WI38 (cell line): Measurements from ENCODE around the gene AGPAT2.

Source experiments
- H3K4me3 ChIP-seq: 2 replicates; pipeline ENCODE4 v1.5.1; 2011; ENCODE audit warnings: low read depth, mild to moderate bottlenecking, control low read depth, low read length
- CTCF ChIP-seq: IDR thresholded peaks from 2 replicates; pipeline ENCODE4 v1.5.1; 2012; ENCODE audit warnings: low read depth, mild to moderate bottlenecking, control low read depth, low read length

Gene AGPAT2

GRCh38 chr9:136720251-136720897 lies 33.1 kb upstream of the AGPAT2 start:
- H3K4me3 ChIP-seq = no peak overlapping the region
- no peak for TF ChIP-seq CTCF

- TF ChIP-seq CTCF = no peak
- no peak overlapping the region for H3K4me3 ChIP-seq
Observed at GRCh38 chr9:136719195-136719880, 32.1 kb upstream of the AGPAT2 start.

DNA sequence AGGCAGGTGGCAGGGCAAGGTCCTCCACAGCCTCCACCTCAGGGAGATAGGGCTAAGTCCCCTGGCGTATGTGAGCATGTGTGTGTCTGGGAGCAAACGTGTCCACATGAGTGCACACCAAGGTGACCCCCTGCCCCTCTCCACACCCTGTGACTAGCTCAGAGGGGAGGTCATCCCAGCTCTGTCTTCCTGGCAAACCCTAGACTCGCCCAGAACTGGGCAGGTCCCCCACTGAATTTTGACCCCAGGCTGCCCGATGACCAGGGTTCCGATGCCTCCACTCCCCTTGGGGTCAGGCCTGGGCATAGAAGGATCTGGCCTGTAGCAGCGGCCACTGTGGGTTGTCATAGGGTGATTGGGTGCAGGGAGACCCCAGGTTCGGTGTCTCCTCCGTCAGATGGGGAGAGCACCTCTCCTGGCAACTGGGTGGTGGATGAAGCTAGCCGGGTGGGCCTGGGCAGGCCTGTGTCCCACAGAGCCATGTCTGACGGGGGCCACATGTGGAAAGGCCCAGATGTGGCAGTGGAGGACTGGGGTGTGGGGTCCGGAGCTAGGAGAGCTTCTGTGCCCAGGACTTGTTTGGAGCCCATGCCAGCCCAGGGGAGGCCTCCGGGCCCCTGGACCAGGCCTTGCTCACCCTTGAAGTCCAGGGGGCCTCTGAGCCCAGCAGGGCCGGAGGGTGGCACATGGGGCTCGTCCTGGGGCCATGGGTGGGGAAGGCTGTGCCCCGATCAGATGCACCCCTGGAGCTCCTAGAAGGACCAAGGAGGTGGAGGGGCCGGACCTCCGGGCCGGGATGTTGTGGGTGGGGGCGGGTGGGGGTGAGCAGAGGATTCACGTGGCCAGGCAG lies 31.3 kb upstream of the AGPAT2 start:
- H3K4me3 ChIP-seq = no peak overlapping the region
- no peak for TF ChIP-seq CTCF

GRCh38 chr9:136717399-136717798 lies 30.1 kb upstream of the AGPAT2 start:
- H3K4me3 ChIP-seq = no peak overlapping the region
- TF ChIP-seq CTCF = no peak

- H3K4me3 ChIP-seq = no peak overlapping the region
- no peak for TF ChIP-seq CTCF
Observed at GRCh38 chr9:136714893-136715274, 27.6 kb upstream of the AGPAT2 start.

DNA sequence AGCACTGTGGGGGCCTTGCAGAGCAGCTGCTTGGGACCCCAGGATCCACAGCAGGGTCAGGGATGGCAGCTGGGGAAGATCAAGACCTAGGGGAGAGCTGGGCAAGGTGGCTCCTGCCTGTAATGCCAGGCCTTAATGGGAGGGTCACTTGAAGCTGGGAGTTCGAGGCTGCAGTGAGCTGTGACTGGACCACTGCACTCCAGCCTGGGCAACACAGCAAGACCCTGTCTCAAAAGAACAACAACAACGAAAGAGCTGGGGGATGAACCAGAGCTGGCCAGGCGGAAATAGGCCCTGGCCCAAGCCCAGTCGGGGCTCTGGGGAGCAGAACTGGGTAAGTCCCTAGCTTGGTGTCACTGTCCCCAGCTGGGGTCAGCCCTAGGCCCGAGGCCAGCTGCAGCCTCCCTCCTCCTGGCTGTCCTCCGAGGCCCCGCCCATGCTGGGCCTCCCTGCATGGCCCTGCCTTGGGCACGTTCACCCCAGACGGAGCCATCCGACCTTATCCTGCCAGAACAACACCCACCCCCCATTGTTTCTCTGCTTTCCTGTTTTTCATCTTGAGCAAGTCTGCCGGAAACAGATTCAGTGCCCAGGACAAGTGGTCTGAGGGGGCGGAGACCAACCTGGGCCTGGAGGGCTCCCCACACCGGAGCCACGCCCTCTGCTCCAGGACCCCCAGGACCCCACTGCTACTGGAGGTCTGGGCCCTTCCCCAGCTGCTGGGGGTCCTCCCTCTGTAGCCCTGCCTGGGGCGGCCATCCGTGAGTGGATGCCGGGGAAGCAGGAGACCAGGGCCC lies 27.0 kb upstream of the AGPAT2 start:
- no peak overlapping the region for H3K4me3 ChIP-seq
- TF ChIP-seq CTCF = no peak
